HCT116 (cell line): Measurements from ENCODE around the gene SPG21. TPM values are rescaled to one million over a fixed set of nuclear protein-coding genes. Genes with fewer than 3 reads are reported as not detected.

Experiments
- ATAC-seq: fragments of 200-7000 bp; cut with Tn5 transposase; 2 replicates; pipeline ENCODE4 v1.9.1; 2020; ENCODE audit warnings: mild to moderate bottlenecking, moderate library complexity
- BruUV-seq: library from RNA; stranded (reverse); fragments of 400-500 nt; replicated peaks from 2 replicates; lab custom pipeline; 2021; lab: Mats Ljungman, UMichigan
- CTCF ChIA-PET: fragments of 300-600 bp; sonication (Branson Sonifier 250); formaldehyde crosslinking; loops from one replicate; lab custom pipeline; 2021; ENCODE audit warnings: antibody characterized with exemption; lab: Charles Lee
- POLR2A ChIA-PET: fragments of 300-600, 350-600 bp; sonication (Branson Sonifier 250); formaldehyde crosslinking; loops from one replicate; lab custom pipeline; 2021; ENCODE audit warnings: antibody characterized with exemption; lab: Charles Lee
- RAD21 ChIA-PET, 2 experiments: fragments of 300-600 bp; sonication (Branson Sonifier 250); formaldehyde crosslinking; loops; one replicate each; lab custom pipeline; 2023; ENCODE audit warnings: low total read pairs in 2 of 2; ENCODE audit not compliant: uncharacterized antibody in 2 of 2, unreplicated experiment in 2 of 2, low non-redundant PET in 1 of 2; lab: Charles Lee
- DNase-seq: peaks from one replicate; pipeline ENCODE4 v3.0.0-alpha.2; 2010; ENCODE audit warnings: low read depth, low spot score
- H2AFZ ChIP-seq: fragments of 200-600 bp; shearing (Covaris generic), sonication (generic); 2 replicates; pipeline ENCODE4 v1.6.1; 2017; ENCODE audit warnings: low read depth, mixed run types, mixed read lengths, antibody characterized with exemption, low read length; ENCODE audit not compliant: poor library complexity, severe bottlenecking
- H3K27ac ChIP-seq: 2 replicates; pipeline ENCODE4 v1.5.1; 2012; ENCODE audit warnings: low read depth, low read length
- H3K27me3 ChIP-seq: fragments of 200-600 bp; sonication (generic); 2 replicates; pipeline ENCODE4 v1.6.1; 2016; ENCODE audit warnings: mixed run types, low read length, mixed read lengths; ENCODE audit not compliant: insufficient read depth
- H3K36me3 ChIP-seq, 2 experiments: fragments of 200-500 bp in 1 of 2; fragments of 200-600 bp in 1 of 2; sonication (Bioruptor generic) in 1 of 2; sonication (generic) in 1 of 2; 2 replicates each; pipeline versions ENCODE4 v1.5.1 to v1.6.1; 2014 to 2016; ENCODE audit warnings: low read length in 2 of 2, inconsistent platforms in 1 of 2, mixed read lengths in 1 of 2, mixed run types in 1 of 2; ENCODE audit not compliant: insufficient read depth in 2 of 2, control insufficient read depth in 1 of 2
- H3K4me1 ChIP-seq, 2 experiments: fragments of 200-600 bp in 1 of 2; sonication (generic) in 1 of 2; 2 replicates each; pipeline versions ENCODE4 v1.5.1 to v1.6.1; 2012 to 2017; ENCODE audit warnings: low read length in 2 of 2, inconsistent platforms in 1 of 2, mild to moderate bottlenecking in 1 of 2, mixed read lengths in 1 of 2, mixed run types in 1 of 2, moderate library complexity in 1 of 2; ENCODE audit not compliant: insufficient read depth in 2 of 2, control insufficient read depth in 1 of 2
- H3K4me2 ChIP-seq: fragments of 200-600 bp; sonication (generic); 2 replicates; pipeline ENCODE4 v1.6.1; 2017; ENCODE audit warnings: mixed run types, low read length, mixed read lengths
- H3K4me3 ChIP-seq, 2 experiments: fragments of 200-600 bp in 1 of 2; sonication (generic) in 1 of 2; replicated peaks in 1 of 2; 2 replicates each; pipeline ENCODE4 v1.5.1; 2011 to 2016; ENCODE audit warnings: low read length in 2 of 2, control low read depth in 1 of 2, low read depth in 1 of 2, mild to moderate bottlenecking in 1 of 2, mixed read lengths in 1 of 2, mixed run types in 1 of 2
- H3K79me2 ChIP-seq: fragments of 200-600 bp; sonication (generic); 2 replicates; pipeline ENCODE4 v1.6.1; 2017; ENCODE audit warnings: mild to moderate bottlenecking, mixed run types, low read length, moderate library complexity, mixed read lengths; ENCODE audit not compliant: insufficient read depth
- H3K9ac ChIP-seq: fragments of 200-600 bp; sonication (generic); 2 replicates; pipeline ENCODE4 v1.6.1; 2016; ENCODE audit warnings: low read length, mixed read lengths
- H3K9me2 ChIP-seq: fragments of 200-600 bp; sonication (generic), shearing (Covaris generic); 2 replicates; pipeline ENCODE4 v1.6.1; 2017; ENCODE audit warnings: mixed run types, mild to moderate bottlenecking, moderate library complexity; ENCODE audit not compliant: insufficient read depth
- H3K9me3 ChIP-seq, 2 experiments: fragments of 200-500 bp in 1 of 2; fragments of 200-600 bp in 1 of 2; sonication (Bioruptor generic) in 1 of 2; sonication (generic) in 1 of 2; 2 replicates each; pipeline ENCODE4 v1.6.1; 2014 to 2017; ENCODE audit warnings: low read length in 2 of 2, mixed read lengths in 2 of 2, inconsistent platforms in 1 of 2, low read depth in 1 of 2, mild to moderate bottlenecking in 1 of 2, mixed run types in 1 of 2, moderate library complexity in 1 of 2; ENCODE audit not compliant: control insufficient read depth in 1 of 2, insufficient read depth in 1 of 2
- H4K20me1 ChIP-seq: fragments of 200-600 bp; sonication (generic), shearing (Covaris generic); 2 replicates; pipeline ENCODE4 v1.6.1; 2017; ENCODE audit warnings: mixed run types, mild to moderate bottlenecking, moderate library complexity; ENCODE audit not compliant: insufficient read depth
- CBX3 ChIP-seq: IDR thresholded peaks from 2 replicates; pipeline ENCODE4 v1.6.1; 2012; ENCODE audit warnings: low read depth
- CEBPB ChIP-seq: IDR thresholded peaks from 2 replicates; pipeline ENCODE4 v1.6.1; 2012; ENCODE audit warnings: low read depth
- CTCF ChIP-seq, 3 experiments: fragments of 200-600 bp in 1 of 3; sonication (generic) in 1 of 3; IDR thresholded peaks in 2 of 3; conservative IDR thresholded peaks in 1 of 3; 2 replicates each; pipeline ENCODE4 v1.5.1; 2012 to 2017; ENCODE audit warnings: low read depth in 2 of 3, low read length in 2 of 3, antibody characterized with exemption in 1 of 3, borderline replicate concordance in 1 of 3, control low read depth in 1 of 3, mild to moderate bottlenecking in 1 of 3, mixed read lengths in 1 of 3, mixed run types in 1 of 3, moderate library complexity in 1 of 3; ENCODE audit not compliant: insufficient read depth in 1 of 3
- EGR1 ChIP-seq: IDR thresholded peaks from 2 replicates; pipeline ENCODE4 v1.6.1; 2012; ENCODE audit warnings: low read depth
- EZH2phosphoT487 ChIP-seq: fragments of 200-600 bp; IDR thresholded peaks from 2 replicates; pipeline ENCODE4 v1.6.1; 2018; ENCODE audit warnings: antibody characterized with exemption, borderline replicate concordance
- POLR2AphosphoS5 ChIP-seq: IDR thresholded peaks from 2 replicates; pipeline ENCODE4 v1.6.1; 2011; ENCODE audit warnings: mild to moderate bottlenecking, low read depth, low read length, moderate library complexity
- REST ChIP-seq: IDR thresholded peaks from 2 replicates; pipeline ENCODE4 v1.6.1; 2012; ENCODE audit warnings: low read depth
- SRF ChIP-seq: IDR thresholded peaks from 2 replicates; pipeline ENCODE4 v1.6.1; 2012; ENCODE audit warnings: low read depth
- intact Hi-C: fragments of 100-400 bp; cut with micrococcal nuclease; formaldehyde crosslinking; loops from 2 replicates; pipeline ENCODE4 v1.10.0; 2022
- total RNA-seq: library from RNA; stranded (reverse); gene quantifications from one replicate; pipeline ENCODE4 v1.2.1, GENCODE V29; 2021; ENCODE audit not compliant: unreplicated experiment

SPG21 gene
- total RNA-seq, 1 experiment from 2014 or later, result 72.7 TPM

GRCh38 chr15:65006876-65007275 lies 17.2 kb upstream of the SPG21 start:
- no peaks in the 10 kb centered on the region for H3K9me3 ChIP-seq
- H3K4me1 ChIP-seq, result no peaks in the 10 kb centered on the region
- H3K27ac ChIP-seq, result no peak overlapping the region
- H4K20me1 ChIP-seq, result no peaks in the 10 kb centered on the region
- H2AFZ ChIP-seq, result no peak overlapping the region
- POLR2A ChIA-PET, result no interaction called here
- H3K4me3 ChIP-seq, result no peak overlapping the region
- H3K4me2 ChIP-seq, result no peak overlapping the region
- TF ChIP-seq CEBPB, result no peak
- no peak for TF ChIP-seq SRF
- TF ChIP-seq REST, result no peak
- no peak for TF ChIP-seq POLR2AphosphoS5
- no peak for TF ChIP-seq EGR1
- no peak for TF ChIP-seq EZH2phosphoT487
- TF ChIP-seq CBX3, result no peak
- TF ChIP-seq CTCF (IDR thresholded peaks at IDR 0.05 in 2 of 3, conservative IDR thresholded peaks at IDR 0.05 in 1 of 3; ENCODE audit: borderline replicate concordance in 1 of 3, insufficient read depth in 1 of 3, low read depth in 2 of 3, low read length in 2 of 3), result no peak
- TF ChIP-seq, all 23 proteins: peak for 0
- Histone ChIP-seq H3K9me2 (no peaks in the 10 kb centered on the region), H3K36me3 (peaks cover 6 to 7% of the 10 kb centered on the region in 2 experiments; a peak in 3 of 4 replicates), H3K27me3 (no peaks in the 10 kb centered on the region), H3K79me2 (no peaks in the 10 kb centered on the region), H3K9ac (no peak overlapping the region)
- CTCF ChIA-PET, result no interaction called here
- DNase-seq (no peak), ATAC-seq (no peak)
- no TSS peak for BruUV-seq
- intact Hi-C loops, result no loop called here
- RAD21 ChIA-PET, result no interaction called here
